Tibial nerve (tissue), 4 donors: ENCODE results near the gene NUDT12. TPM values are rescaled to one million over a fixed set of nuclear protein-coding genes. Genes with fewer than 3 reads are reported as not detected.

Source experiments
- DNase-seq, 2 donors: peaks; one replicate each; pipeline ENCODE4 v3.0.0-alpha.2; 2019; ENCODE audit warnings: low spot score in 2 of 2
- H3K27ac ChIP-seq, 4 donors: fragments of 200-600 bp; sonication (generic) in 3 of 4; one replicate each; pipeline ENCODE4 v1.5.1; 2017 to 2019; ENCODE audit warnings: mild to moderate bottlenecking in 1 of 4
- H3K27me3 ChIP-seq, 2 donors: fragments of 200-600 bp; sonication (generic) in 1 of 2; one replicate each; pipeline versions ENCODE4 v1.5.1 to v1.6.0; 2017 to 2019
- H3K36me3 ChIP-seq, 3 donors: fragments of 200-600 bp; sonication (generic); one replicate each; pipeline ENCODE4 v1.5.1; 2018 to 2019
- H3K4me1 ChIP-seq, 4 donors: fragments of 200-600 bp; sonication (generic) in 3 of 4; one replicate each; pipeline ENCODE4 v1.5.1; 2017 to 2019
- H3K4me3 ChIP-seq, 4 donors: fragments of 200-600 bp; sonication (generic) in 3 of 4; one replicate each; pipeline ENCODE4 v1.5.1; 2017 to 2019; ENCODE audit warnings: mild to moderate bottlenecking in 1 of 4, moderate library complexity in 1 of 4
- H3K9me3 ChIP-seq, 4 donors: fragments of 200-600 bp; sonication (generic) in 3 of 4; one replicate each; pipeline ENCODE4 v1.5.1; 2017 to 2019
- EP300 ChIP-seq, 2 donors: sonication (generic); formaldehyde crosslinking; IDR thresholded peaks; one replicate each; pipeline ENCODE4 v1.6.1; 2017; ENCODE audit warnings: antibody characterized with exemption in 2 of 2, mild to moderate bottlenecking in 1 of 2
- POLR2A ChIP-seq, 2 donors: fragments of 450-650 bp; IDR thresholded peaks; one replicate each; pipeline ENCODE4 v1.6.1; 2017; ENCODE audit warnings: antibody characterized with exemption in 2 of 2, mild to moderate bottlenecking in 2 of 2, moderate library complexity in 2 of 2
- WGBS, 2 donors: methylation state at CpG; one replicate each; pipeline ENCODE4 v1.1.5; 2018; 5-methylcytosine and 5-hydroxymethylcytosine counted together
- total RNA-seq, 4 donors: library from RNA; depleted of rRNA; stranded (reverse); fragments of >200 nt; gene quantifications; one replicate each; pipeline ENCODE4 v1.1.0, GENCODE V29; 2016
- TF ChIP-seq, protein P1 (sequence below), 5 experiments: fragments of 200-600 bp in 3 of 5; fragments of 450-650 bp in 2 of 5; sonication (generic) in 3 of 5; IDR thresholded peaks; one replicate each; pipeline ENCODE4 v1.5.1; 2016 to 2019; ENCODE audit warnings: antibody characterized with exemption in 5 of 5, mild to moderate bottlenecking in 3 of 5, moderate library complexity in 2 of 5

The NUDT12 gene
- total RNA-seq, 4 donors from 2014 or later = 12.0 to 27.1 (median 19.4) TPM

DNA sequence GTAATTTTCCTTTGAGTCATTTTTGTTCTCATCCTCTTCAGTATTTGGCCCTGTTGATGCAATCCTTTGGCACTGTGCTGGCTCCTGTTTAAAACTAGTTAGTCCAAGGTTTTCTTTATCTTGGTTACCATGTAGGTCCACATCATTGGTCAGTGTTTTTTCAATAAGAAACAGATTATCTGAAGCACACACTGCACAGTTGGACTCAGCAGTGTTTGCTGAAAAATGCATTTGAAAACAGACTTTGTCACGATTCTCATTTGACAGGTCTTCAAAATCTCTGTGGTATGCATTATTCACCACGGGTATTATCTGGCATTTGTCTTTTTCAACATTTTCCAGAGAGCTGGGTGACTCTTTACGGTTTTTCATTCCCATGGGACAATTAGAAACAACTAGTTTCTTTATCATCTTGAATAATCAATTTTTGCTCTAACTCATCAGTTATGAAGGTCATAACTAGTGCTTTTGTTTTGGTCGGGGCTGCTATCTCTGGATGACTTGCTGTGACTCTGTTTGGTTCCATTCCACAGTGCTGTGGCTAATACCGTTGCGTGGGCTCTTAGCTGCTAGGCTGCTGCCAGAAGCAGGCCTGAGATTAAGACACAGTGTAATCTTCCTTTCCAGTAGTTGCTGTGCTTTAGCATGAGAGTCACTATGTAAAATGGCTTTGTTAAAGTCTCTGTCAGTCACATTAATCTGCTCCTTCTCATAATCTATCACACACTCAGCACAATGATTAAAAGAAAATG lies 36.2 kb downstream of the NUDT12 start:
- Histone ChIP-seq H3K27ac (peak overlapping the region in 1 of 4 donors; percentile 34), H3K4me3 (no peak overlapping the region), H3K36me3 (no peaks in the 10 kb centered on the region), H3K27me3 (no peaks in the 10 kb centered on the region), H3K9me3 (no peaks in the 10 kb centered on the region), H3K4me1 (peaks cover 0 to 6% (median 0%) of the 10 kb centered on the region in 4 donors)
- peak in 1 of 2 donors; percentile 23 for DNase-seq
- WGBS, 2 donors = 37 to 51% methylated on average over 6 of the region's 6 CpGs
- TF ChIP-seq, protein P1, sequence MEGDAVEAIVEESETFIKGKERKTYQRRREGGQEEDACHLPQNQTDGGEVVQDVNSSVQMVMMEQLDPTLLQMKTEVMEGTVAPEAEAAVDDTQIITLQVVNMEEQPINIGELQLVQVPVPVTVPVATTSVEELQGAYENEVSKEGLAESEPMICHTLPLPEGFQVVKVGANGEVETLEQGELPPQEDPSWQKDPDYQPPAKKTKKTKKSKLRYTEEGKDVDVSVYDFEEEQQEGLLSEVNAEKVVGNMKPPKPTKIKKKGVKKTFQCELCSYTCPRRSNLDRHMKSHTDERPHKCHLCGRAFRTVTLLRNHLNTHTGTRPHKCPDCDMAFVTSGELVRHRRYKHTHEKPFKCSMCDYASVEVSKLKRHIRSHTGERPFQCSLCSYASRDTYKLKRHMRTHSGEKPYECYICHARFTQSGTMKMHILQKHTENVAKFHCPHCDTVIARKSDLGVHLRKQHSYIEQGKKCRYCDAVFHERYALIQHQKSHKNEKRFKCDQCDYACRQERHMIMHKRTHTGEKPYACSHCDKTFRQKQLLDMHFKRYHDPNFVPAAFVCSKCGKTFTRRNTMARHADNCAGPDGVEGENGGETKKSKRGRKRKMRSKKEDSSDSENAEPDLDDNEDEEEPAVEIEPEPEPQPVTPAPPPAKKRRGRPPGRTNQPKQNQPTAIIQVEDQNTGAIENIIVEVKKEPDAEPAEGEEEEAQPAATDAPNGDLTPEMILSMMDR (IDR thresholded peaks at IDR 0.05) = no peak
- TF ChIP-seq POLR2A (IDR thresholded peaks at IDR 0.05) (no peak), EP300 (IDR thresholded peaks at IDR 0.05) (no peak)

DNA sequence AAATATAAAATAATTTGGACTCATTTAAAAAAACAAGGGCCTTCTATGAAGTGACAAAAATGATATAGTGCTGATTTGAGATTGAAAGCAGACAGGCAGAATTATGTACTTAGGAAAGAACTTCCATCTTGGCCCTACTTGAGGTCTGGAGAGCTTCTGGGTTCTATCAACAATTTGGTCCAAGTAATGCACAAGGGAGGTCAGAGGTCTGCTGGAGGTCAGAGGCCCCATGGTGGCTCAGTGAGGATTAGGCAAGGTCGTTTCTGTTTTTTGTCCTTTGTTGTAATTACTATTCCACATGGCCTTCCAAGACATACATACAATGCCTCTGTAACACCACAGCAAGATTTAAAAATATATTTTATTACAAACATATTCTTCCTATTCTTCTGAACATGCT lies 37.2 kb downstream of the NUDT12 start:
- TF ChIP-seq POLR2A (IDR thresholded peaks at IDR 0.05) (no peak), EP300 (IDR thresholded peaks at IDR 0.05) (no peak)
- no peaks in the 10 kb centered on the region for H3K27me3 ChIP-seq
- H3K36me3 ChIP-seq = no peaks in the 10 kb centered on the region
- DNase-seq = no peak
- H3K27ac ChIP-seq = no peak overlapping the region
- no peaks in the 10 kb centered on the region for H3K9me3 ChIP-seq
- no peak overlapping the region for H3K4me3 ChIP-seq
- 19 to 29% methylated on average over 1 of the region's 1 CpG for WGBS, 2 donors
- H3K4me1 ChIP-seq = peaks cover 0 to 6% (median 0%) of the 10 kb centered on the region in 4 donors

DNA sequence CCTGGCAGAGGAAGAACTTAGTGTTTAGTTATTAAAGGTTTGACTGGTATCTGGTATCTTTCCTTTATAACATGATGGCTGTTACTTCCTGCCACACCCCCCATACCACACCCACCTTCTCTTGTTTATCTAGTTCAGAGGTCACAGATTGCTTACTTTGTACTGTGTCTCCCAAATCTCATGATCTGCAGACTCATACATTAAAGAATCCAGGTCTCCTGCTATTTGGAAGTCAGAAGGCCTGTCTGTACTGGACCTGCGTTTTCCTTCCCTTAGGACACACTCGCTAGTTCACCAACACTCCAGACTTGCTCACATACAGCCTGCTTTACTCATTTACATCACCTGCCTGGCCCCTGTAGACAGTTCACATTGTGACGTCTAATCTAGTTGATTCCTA lies 39.3 kb downstream of the NUDT12 start:
- Histone ChIP-seq H3K4me1 (peaks cover 0 to 6% (median 0%) of the 10 kb centered on the region in 4 donors), H3K27ac (no peak overlapping the region), H3K36me3 (no peaks in the 10 kb centered on the region), H3K4me3 (no peak overlapping the region), H3K27me3 (no peaks in the 10 kb centered on the region), H3K9me3 (no peaks in the 10 kb centered on the region)
- 77 to 85% methylated on average over 3 of the region's 3 CpGs for WGBS, 2 donors
- no peak for DNase-seq
- TF ChIP-seq EP300 (IDR thresholded peaks at IDR 0.05) (no peak), POLR2A (IDR thresholded peaks at IDR 0.05) (no peak)
- TF ChIP-seq, protein P1 (IDR thresholded peaks at IDR 0.05) = no peak

DNA sequence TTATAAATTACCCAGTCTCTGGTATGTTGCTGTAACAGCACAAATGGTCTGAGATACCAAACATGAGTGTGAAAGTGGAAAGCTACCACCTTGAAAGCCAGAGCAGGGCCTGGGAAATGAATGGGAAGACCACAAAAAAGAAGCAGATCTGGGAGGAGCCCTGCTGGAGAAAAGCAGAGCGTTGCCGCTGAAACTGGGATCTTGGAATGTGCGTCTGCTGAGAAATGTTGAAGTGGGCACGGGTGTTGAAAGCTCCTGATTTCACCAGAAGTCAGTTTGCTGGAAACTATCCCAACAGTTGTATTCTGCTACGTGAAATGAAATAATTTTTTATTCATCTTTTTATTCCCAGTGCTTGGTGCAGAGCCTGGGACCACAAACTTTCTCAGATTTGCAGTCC lies 40.0 kb downstream of the NUDT12 start:
- DNase-seq = no peak
- H3K4me3 ChIP-seq = no peak overlapping the region
- 67 to 71% methylated on average over 5 of the region's 5 CpGs for WGBS, 2 donors
- H3K27ac ChIP-seq = no peak overlapping the region
- no peaks in the 10 kb centered on the region for H3K27me3 ChIP-seq
- H3K4me1 ChIP-seq = peaks cover 0 to 6% (median 0%) of the 10 kb centered on the region in 4 donors
- no peaks in the 10 kb centered on the region for H3K9me3 ChIP-seq
- TF ChIP-seq, protein P1 (IDR thresholded peaks at IDR 0.05) = no peak
- TF ChIP-seq EP300 (IDR thresholded peaks at IDR 0.05) = no peak
- no peak for TF ChIP-seq POLR2A (IDR thresholded peaks at IDR 0.05)
- no peaks in the 10 kb centered on the region for H3K36me3 ChIP-seq

DNA sequence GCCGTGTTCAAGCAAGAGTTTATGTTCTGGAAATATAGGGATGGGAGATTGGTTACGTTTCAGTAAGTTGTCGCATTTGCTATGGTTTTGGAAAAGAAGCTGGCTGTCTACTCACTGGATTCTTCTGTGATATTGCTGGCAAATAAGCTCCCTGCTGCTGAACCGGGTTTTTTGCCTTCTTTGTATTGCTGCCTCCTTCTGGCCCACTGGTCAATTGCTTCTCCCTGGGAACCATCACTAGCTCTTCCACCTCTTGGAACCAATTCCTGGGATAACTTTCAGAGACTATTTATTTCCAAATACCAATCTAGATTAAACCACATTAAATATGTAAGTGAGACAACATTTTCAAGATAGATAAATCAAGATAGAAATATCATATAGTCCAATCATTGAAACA lies 43.0 kb downstream of the NUDT12 start:
- H3K9me3 ChIP-seq = no peaks in the 10 kb centered on the region
- H3K27ac ChIP-seq = no peak overlapping the region
- 69 to 78% methylated on average over 4 of the region's 4 CpGs for WGBS, 2 donors
- H3K4me3 ChIP-seq = no peak overlapping the region
- H3K36me3 ChIP-seq = no peaks in the 10 kb centered on the region
- no peak for DNase-seq
- H3K27me3 ChIP-seq = no peaks in the 10 kb centered on the region
- H3K4me1 ChIP-seq = no peaks in the 10 kb centered on the region
- TF ChIP-seq, protein P1 (IDR thresholded peaks at IDR 0.05) = no peak
- TF ChIP-seq EP300 (IDR thresholded peaks at IDR 0.05) (no peak), POLR2A (IDR thresholded peaks at IDR 0.05) (no peak)
